IPS-20b (cell line): ENCODE measurements around the gene HMBS.
A peak's percentile ranks its signal among the peaks of the same experiment; 100 is the strongest.
"Not testable (repeated sequence)": the region's sequence is repeated elsewhere in the genome, so short reads cannot be mapped to it uniquely, and the experiment has no call there.

Experiments
- H3K27ac ChIP-seq: one replicate; pipeline ENCODE4 v1.5.1; 2013; ENCODE audit warnings: low read length
- H3K27me3 ChIP-seq: 2 replicates; pipeline ENCODE4 v1.6.1; 2013; ENCODE audit warnings: mild to moderate bottlenecking, low read length, inconsistent platforms; ENCODE audit not compliant: insufficient read depth
- H3K36me3 ChIP-seq: 2 replicates; pipeline ENCODE4 v1.6.1; 2013; ENCODE audit warnings: low read depth, mild to moderate bottlenecking, inconsistent platforms, low read length, moderate library complexity; ENCODE audit not compliant: insufficient read depth
- H3K4me1 ChIP-seq: 2 replicates; pipeline ENCODE4 v1.6.1; 2013; ENCODE audit warnings: mild to moderate bottlenecking, control low read depth, inconsistent platforms, low read length, moderate library complexity; ENCODE audit not compliant: insufficient read depth
- H3K4me3 ChIP-seq: 2 replicates; pipeline ENCODE4 v1.5.1; 2013; ENCODE audit warnings: mild to moderate bottlenecking, low read length, inconsistent platforms
- H3K9ac ChIP-seq: 2 replicates; pipeline ENCODE4 v1.6.1; 2013; ENCODE audit warnings: low read depth, mild to moderate bottlenecking, inconsistent platforms, low read length, moderate library complexity
- H3K9me3 ChIP-seq: 2 replicates; pipeline ENCODE4 v1.6.1; 2013; ENCODE audit warnings: mild to moderate bottlenecking, low read depth, low read length, inconsistent platforms; ENCODE audit not compliant: insufficient read depth

HMBS gene

GRCh38 chr11:119052163-119052814 is 32.4 kb upstream of the HMBS start:
- H3K9me3 ChIP-seq = no peaks in the 10 kb centered on the region
- peaks cover 86% of the 10 kb centered on the region for H3K36me3 ChIP-seq
- no peak overlapping the region for H3K27ac ChIP-seq
- no peaks in the 10 kb centered on the region for H3K27me3 ChIP-seq
- H3K4me1 ChIP-seq = peaks cover 4% of the 10 kb centered on the region; the same call in 1 of the 2 replicates
- no peak overlapping the region for H3K9ac ChIP-seq
- no peak overlapping the region for H3K4me3 ChIP-seq

- Histone ChIP-seq H3K36me3 (peaks cover 65% of the 10 kb centered on the region), H3K4me1 (peaks cover 4% of the 10 kb centered on the region; the same call in 1 of the 2 replicates), H3K27ac (no peak overlapping the region), H3K9ac (no peak overlapping the region), H3K27me3 (no peaks in the 10 kb centered on the region), H3K4me3 (no peak overlapping the region), H3K9me3 (no peaks in the 10 kb centered on the region)
Observed at GRCh38 chr11:119054418-119054817, 30.3 kb upstream of the HMBS start.

GRCh38 chr11:119055901-119056300 is 28.8 kb upstream of the HMBS start:
- Histone ChIP-seq H3K9me3 (no peaks in the 10 kb centered on the region), H3K27ac (peak overlapping the region; percentile 43), H3K4me3 (peak overlapping the region; percentile 94), H3K9ac (peak overlapping the region; percentile 83; the same call in 1 of the 2 replicates), H3K4me1 (peaks cover 4% of the 10 kb centered on the region; the same call in 1 of the 2 replicates), H3K36me3 (peaks cover 50% of the 10 kb centered on the region), H3K27me3 (no peaks in the 10 kb centered on the region)

- H3K4me1 ChIP-seq = peaks cover 4% of the 10 kb centered on the region; the same call in 1 of the 2 replicates
- peaks cover 44% of the 10 kb centered on the region for H3K36me3 ChIP-seq
- H3K9ac ChIP-seq = peak overlapping the region; percentile 83; the same call in 1 of the 2 replicates
- peak overlapping the region; percentile 94 for H3K4me3 ChIP-seq
- no peaks in the 10 kb centered on the region for H3K27me3 ChIP-seq
- H3K9me3 ChIP-seq = no peaks in the 10 kb centered on the region
- peak overlapping the region; percentile 43 for H3K27ac ChIP-seq
Observed at GRCh38 chr11:119056421-119056999, 28.2 kb upstream of the HMBS start.

- Histone ChIP-seq H3K27ac (peak within 1 kb of the TSS; percentile 83), H3K4me3 (peak within 1 kb of the TSS; percentile 100), H3K9me3 (no peaks in the 10 kb centered on the region), H3K9ac (peak within 1 kb of the TSS; percentile 98), H3K27me3 (no peaks in the 10 kb centered on the region), H3K36me3 (peaks cover 37% of the 10 kb centered on the region), H3K4me1 (peaks cover 4% of the 10 kb centered on the region; the same call in 1 of the 2 replicates)
Observed at GRCh38 chr11:119057000-119057769, 27.5 kb upstream of the HMBS start, which contains the start of gene HYOU1. TSS of gene HYOU1 (minus strand) at chr11:119057205. CDS start at chr11:119056160, 1,045 bp downstream.

- not testable (repeated sequence) for H3K27me3 ChIP-seq, H3K9me3 ChIP-seq, H3K27ac ChIP-seq, H3K9ac ChIP-seq, H3K4me3 ChIP-seq, H3K4me1 ChIP-seq
- peaks cover 18% of the 10 kb centered on the region for H3K36me3 ChIP-seq
Observed at GRCh38 chr11:119059128-119059527, 25.6 kb upstream of the HMBS start.

- Histone ChIP-seq H3K36me3 (no peaks in the 10 kb centered on the region), H3K9me3 (no peaks in the 10 kb centered on the region), H3K4me1 (no peaks in the 10 kb centered on the region), H3K4me3 (no peak overlapping the region), H3K9ac (no peak overlapping the region), H3K27me3 (no peaks in the 10 kb centered on the region), H3K27ac (no peak overlapping the region)
Observed at GRCh38 chr11:119061256-119061655, 23.4 kb upstream of the HMBS start.

- no peaks in the 10 kb centered on the region for H3K27me3 ChIP-seq
- H3K27ac ChIP-seq = no peak overlapping the region
- H3K9me3 ChIP-seq = no peaks in the 10 kb centered on the region
- H3K4me1 ChIP-seq = no peaks in the 10 kb centered on the region
- no peaks in the 10 kb centered on the region for H3K36me3 ChIP-seq
- no peak overlapping the region for H3K9ac ChIP-seq
- no peak overlapping the region for H3K4me3 ChIP-seq
Observed at GRCh38 chr11:119062779-119063178, 21.9 kb upstream of the HMBS start.

GRCh38 chr11:119065369-119065768 is 19.3 kb upstream of the HMBS start:
- Histone ChIP-seq H3K4me1 (no peaks in the 10 kb centered on the region), H3K36me3 (peaks cover 5% of the 10 kb centered on the region), H3K27ac (no peak overlapping the region), H3K4me3 (no peak overlapping the region), H3K9ac (no peak overlapping the region), H3K27me3 (no peaks in the 10 kb centered on the region), H3K9me3 (no peaks in the 10 kb centered on the region)

- no peaks in the 10 kb centered on the region for H3K9me3 ChIP-seq
- peak within 1 kb of the TSS; percentile 89 for H3K9ac ChIP-seq
- no peaks in the 10 kb centered on the region for H3K4me1 ChIP-seq
- H3K4me3 ChIP-seq = peak within 1 kb of the TSS; percentile 90
- no peak within 1 kb of the TSS for H3K27ac ChIP-seq
- H3K27me3 ChIP-seq = no peaks in the 10 kb centered on the region
- peaks cover 23% of the 10 kb centered on the region for H3K36me3 ChIP-seq
Observed at GRCh38 chr11:119067371-119068222, 17.1 kb upstream of the HMBS start, which contains the start of gene VPS11. TSS of gene VPS11 (plus strand) at chr11:119067818. CDS start at chr11:119067824, 6 bp downstream.

- Histone ChIP-seq H3K27ac (no peak overlapping the region), H3K27me3 (no peaks in the 10 kb centered on the region), H3K9ac (no peak overlapping the region), H3K9me3 (no peaks in the 10 kb centered on the region), H3K4me1 (no peaks in the 10 kb centered on the region), H3K36me3 (peaks cover 78% of the 10 kb centered on the region), H3K4me3 (no peak overlapping the region)
Observed at GRCh38 chr11:119077839-119078238, 6.8 kb upstream of the HMBS start.
